Activated CD4-positive, alpha-beta memory T cell treated with anti-CD3 and anti-CD28 coated beads, Interleukin-2, amount 10 ng/mL, durations not matched to agents 7 days and 5 days (primary cell): ENCODE data around the gene ATP8B3. TPM values are rescaled to one million over a fixed set of nuclear protein-coding genes. Genes with fewer than 3 reads are reported as not detected.

Experiments
- CTCF ChIA-PET: fragments of 350-600 bp; sonication (Branson Sonifier 250); formaldehyde crosslinking; loops from one replicate; lab custom pipeline; 2021; ENCODE audit warnings: antibody characterized with exemption, inconsistent platforms; lab: Charles Lee
- POLR2A ChIA-PET: fragments of 350-600 bp; sonication (Branson Sonifier 250); formaldehyde crosslinking; loops from one replicate; lab custom pipeline; 2021; ENCODE audit warnings: antibody characterized with exemption; lab: Charles Lee
- DNase-seq: peaks from one replicate; pipeline ENCODE4 v3.0.0-alpha.2; 2020
- H3K27ac Mint-ChIP-seq: one replicate; pipeline ENCODE4 v1.8.0; 2021; ENCODE audit warnings: mild to moderate bottlenecking, mixed read lengths
- H3K27me3 Mint-ChIP-seq: one replicate; pipeline ENCODE4 v1.8.0; 2021; ENCODE audit warnings: mixed read lengths
- H3K36me3 Mint-ChIP-seq: one replicate; pipeline ENCODE4 v1.8.0; 2021; ENCODE audit warnings: low read depth, mixed read lengths
- H3K4me1 Mint-ChIP-seq: one replicate; pipeline ENCODE4 v1.8.0; 2021; ENCODE audit warnings: mixed read lengths
- H3K4me3 Mint-ChIP-seq: one replicate; pipeline ENCODE4 v1.8.0; 2021; ENCODE audit warnings: mild to moderate bottlenecking, mixed read lengths
- H3K9me3 Mint-ChIP-seq: one replicate; pipeline ENCODE4 v1.8.0; 2021; ENCODE audit warnings: mixed read lengths
- total RNA-seq, 2 experiments: library from RNA; stranded (reverse); gene quantifications; one replicate each; pipeline ENCODE4 v1.2.3, GENCODE V29; 2021

The ATP8B3 gene
- total RNA-seq, 2 experiments from 2014 or later = 22.5 to 23.3 TPM

DNA sequence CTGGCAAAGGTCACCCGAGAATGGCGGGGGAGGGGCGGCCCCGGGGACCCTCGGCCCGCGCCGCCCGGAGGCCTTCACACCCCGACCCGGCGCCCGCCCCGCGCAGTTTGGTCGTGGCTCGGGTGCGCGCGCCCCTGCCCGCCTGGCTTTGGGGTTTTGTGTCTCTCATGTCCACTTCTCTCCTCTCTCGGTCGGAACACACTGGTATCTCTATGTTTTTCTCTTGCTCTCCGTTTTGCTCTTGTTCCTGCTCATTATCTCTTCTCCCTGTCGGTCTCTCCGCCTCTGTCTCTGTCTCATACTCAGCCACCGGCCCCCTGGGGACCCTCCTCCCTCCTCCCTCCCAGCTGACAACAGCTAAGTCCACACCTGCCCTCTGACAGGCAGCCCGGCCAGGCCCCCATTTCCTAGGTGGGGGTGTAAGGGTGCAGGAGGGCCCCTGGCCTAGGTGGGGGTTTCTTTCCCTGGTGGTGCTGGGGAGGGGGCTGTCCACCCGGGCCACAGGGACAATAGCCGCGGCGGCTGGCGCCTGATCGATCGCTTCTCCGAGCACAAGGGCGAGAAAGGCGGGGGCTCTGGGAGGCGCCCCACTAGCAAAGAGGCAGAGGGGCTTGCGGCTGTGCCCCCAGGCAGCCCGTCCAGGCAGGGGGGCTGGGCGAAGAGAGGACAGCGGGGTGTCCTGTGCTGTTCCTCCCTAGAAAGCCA is 56.5 kb downstream of the ATP8B3 start:
- no peaks in the 10 kb centered on the region for H3K36me3 Mint-ChIP-seq
- peaks cover 8% of the 10 kb centered on the region for H3K4me1 Mint-ChIP-seq
- CTCF ChIA-PET = interaction anchor here (1.6 kb wide), 1 partner anchor 15 kb away, joined by 5 read pairs; no protein-coding TSS in a partner anchor
- peak overlapping the region; percentile 27 for H3K27ac Mint-ChIP-seq
- no peaks in the 10 kb centered on the region for H3K9me3 Mint-ChIP-seq
- H3K27me3 Mint-ChIP-seq = peaks cover 69% of the 10 kb centered on the region
- POLR2A ChIA-PET = interaction anchor here (0.7 kb wide), 1 partner anchor 166 kb away, joined by 3 read pairs; no protein-coding TSS in a partner anchor
- no peak for DNase-seq
- peak overlapping the region; percentile 9 for H3K4me3 Mint-ChIP-seq

DNA sequence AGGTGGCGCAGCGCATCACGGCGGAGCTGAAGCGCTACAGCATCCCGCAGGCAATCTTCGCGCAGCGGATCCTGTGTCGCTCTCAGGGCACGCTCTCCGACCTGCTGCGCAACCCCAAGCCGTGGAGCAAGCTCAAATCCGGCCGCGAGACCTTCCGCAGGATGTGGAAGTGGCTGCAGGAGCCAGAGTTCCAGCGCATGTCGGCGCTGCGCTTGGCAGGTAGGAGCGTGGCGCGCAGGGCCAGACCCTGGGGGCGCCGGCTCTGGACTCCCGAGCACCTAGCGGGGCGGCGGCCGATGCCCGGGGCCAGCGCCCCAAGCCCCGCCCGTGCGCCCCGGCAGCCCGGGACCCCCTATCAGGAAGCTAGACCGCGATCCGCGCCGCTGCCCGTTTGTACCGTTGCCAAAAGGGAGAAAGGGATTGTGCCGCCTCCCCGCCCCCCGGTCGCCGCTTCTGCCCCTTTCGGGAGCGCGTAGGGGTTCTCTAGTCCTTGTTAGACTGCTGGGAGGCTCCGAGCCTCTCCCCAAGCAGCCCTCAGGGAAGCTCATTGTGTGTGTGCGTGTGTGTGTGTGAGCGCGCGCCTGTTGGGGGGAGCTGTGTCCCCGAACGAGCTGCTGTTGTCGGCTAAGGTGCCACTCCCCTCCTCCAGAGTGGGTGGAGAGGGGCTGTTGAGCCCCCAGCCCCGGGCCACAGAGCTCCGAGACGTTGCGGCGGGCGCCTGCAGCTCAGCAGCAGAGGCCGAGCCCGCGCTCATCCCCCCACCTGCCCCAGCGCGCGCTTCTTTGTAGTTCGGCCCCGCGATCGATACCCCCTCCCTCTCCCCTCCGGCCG is 57.2 kb downstream of the ATP8B3 start:
- Mint-ChIP-seq H3K9me3 (no peaks in the 10 kb centered on the region), H3K4me1 (peaks cover 11% of the 10 kb centered on the region), H3K4me3 (peak overlapping the region; percentile 39), H3K27ac (peak overlapping the region; percentile 44), H3K36me3 (no peaks in the 10 kb centered on the region), H3K27me3 (peaks cover 69% of the 10 kb centered on the region)
- ChIA-PET CTCF (interaction anchor here (1.6 kb wide), 1 partner anchor 16 kb away, joined by 5 read pairs; no protein-coding TSS in a partner anchor), POLR2A (interaction anchor here (0.7 to 1.5 kb wide), 2 partner anchors 15 to 165 kb away, joined by 3 read pairs; no protein-coding TSS in a partner anchor)
- DNase-seq = peak; percentile 28

DNA sequence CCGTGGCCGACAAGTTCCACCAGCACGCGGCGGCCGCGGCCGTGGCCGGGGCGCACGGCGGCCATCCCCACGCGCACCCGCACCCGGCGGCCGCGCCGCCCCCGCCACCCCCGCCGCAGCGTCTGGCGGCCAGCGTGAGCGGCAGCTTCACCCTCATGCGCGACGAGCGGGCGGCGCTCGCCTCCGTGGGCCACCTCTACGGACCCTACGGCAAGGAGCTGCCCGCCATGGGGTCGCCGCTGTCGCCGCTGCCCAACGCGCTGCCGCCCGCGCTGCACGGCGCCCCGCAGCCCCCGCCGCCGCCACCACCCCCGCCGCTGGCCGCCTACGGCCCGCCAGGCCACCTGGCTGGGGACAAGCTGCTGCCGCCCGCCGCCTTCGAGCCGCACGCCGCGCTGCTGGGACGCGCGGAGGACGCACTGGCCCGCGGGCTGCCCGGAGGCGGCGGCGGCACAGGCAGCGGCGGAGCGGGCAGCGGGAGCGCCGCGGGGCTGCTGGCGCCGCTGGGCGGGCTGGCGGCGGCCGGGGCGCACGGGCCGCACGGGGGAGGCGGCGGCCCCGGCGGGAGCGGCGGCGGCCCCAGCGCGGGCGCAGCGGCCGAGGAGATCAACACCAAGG is 57.9 kb downstream of the ATP8B3 start:
- H3K36me3 Mint-ChIP-seq = no peaks in the 10 kb centered on the region
- peaks cover 63% of the 10 kb centered on the region for H3K27me3 Mint-ChIP-seq
- H3K27ac Mint-ChIP-seq = no peak overlapping the region
- CTCF ChIA-PET = interaction anchor here (1.6 kb wide), 1 partner anchor 16 kb away, joined by 5 read pairs; no protein-coding TSS in a partner anchor
- DNase-seq = no peak
- no peaks in the 10 kb centered on the region for H3K9me3 Mint-ChIP-seq
- H3K4me3 Mint-ChIP-seq = no peak overlapping the region
- POLR2A ChIA-PET = interaction anchor here (1.5 kb wide), 1 partner anchor 14 kb away, joined by 3 read pairs; no protein-coding TSS in a partner anchor
- peaks cover 11% of the 10 kb centered on the region for H3K4me1 Mint-ChIP-seq

DNA sequence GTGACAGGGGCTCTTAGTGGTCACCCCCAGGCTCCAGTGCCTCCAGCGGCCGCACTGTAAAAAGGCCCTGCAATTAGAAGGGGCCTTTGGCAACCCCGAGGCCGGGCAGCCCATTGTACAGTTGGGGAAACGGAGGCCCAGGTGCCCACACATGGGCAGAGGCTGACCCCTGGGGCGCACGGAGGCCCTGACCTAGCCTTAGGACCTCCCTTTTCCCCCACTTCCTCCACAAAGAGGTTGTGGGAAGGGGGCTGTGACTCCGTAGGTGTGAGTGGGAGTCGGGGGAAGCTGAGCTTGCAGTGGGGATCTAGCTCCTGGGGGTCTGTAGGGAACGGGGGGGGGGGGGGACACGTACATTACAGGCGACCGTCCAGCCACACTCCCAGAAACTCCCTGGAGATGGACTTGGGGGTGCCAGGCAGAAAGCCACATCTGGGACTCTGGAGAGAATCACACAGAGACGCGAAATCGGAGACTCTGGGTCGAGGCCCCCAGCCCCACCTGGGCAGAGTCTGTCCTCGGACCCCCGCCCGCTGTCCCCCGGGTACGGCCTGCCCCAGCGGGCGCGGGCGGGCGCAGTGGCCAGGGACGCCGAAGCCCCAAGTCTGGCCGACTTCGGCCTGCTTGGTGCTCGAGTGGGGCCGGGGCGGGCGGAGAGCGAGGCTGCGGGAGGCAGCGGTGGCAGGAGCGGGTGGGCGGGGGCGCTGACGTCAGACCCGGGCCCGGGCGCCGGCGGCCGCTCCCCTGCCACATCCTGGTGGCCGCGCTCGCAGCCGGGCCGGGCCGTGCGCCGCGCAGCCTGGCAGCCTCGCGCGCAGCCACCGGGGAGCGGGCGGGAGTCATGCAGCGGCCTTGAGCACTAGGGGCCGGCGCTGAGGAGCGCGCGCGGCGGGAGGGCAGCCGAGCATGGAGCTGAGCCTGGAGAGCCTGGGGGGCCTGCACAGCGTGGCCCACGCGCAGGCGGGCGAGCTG is 59.0 kb downstream of the ATP8B3 start, which contains the start of gene ONECUT3:
TSS of gene ONECUT3 (plus strand) at position 750 of the 972 bp plus-strand sequence. CDS start at position 907, 157 bp downstream.
- no peak for DNase-seq
- H3K27me3 Mint-ChIP-seq = peaks cover 57% of the 10 kb centered on the region
- CTCF ChIA-PET = no interaction called here

DNA sequence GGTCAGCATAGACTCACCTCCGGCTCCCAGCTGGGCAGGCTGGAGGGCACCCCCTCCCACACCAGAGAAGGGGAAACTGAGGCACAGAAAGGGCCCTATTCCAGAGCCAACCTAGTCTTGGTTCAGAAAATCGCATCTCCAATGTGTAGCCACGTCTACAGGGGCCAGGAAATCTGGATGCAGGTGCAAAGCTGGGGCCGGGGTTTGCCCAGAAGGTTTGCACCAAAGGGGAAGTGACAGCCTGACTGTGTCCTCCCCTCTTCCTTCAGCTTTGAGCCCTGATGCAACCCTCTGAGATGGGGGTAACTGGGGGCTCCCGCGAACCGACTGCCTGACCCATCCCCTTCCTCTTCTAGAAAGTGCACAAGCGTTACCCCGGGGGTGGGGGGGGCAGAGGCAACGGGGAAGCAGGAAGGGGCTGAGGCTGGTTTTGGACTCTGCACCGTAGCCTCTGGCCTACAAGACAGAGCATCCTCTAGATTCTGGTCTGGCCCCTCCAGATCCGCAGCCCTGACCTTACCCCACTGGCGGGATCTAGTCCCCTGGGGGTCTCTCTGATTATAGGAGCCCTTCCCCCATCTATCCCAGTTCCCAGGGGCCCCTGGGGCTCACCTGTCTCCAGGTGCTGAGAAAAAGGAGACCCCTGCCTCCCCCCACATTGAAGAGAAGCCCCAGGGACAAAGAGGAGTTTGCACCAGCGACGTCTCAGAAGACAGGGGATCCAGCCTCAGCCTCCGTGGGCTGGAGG is 59.9 kb downstream of the ATP8B3 start:
- no peak for DNase-seq
- Mint-ChIP-seq H3K27me3 (peaks cover 61% of the 10 kb centered on the region), H3K36me3 (no peaks in the 10 kb centered on the region), H3K4me3 (no peak overlapping the region), H3K9me3 (no peaks in the 10 kb centered on the region), H3K4me1 (peaks cover 20% of the 10 kb centered on the region), H3K27ac (no peak overlapping the region)
- ChIA-PET CTCF (no interaction called here), POLR2A (no interaction called here)

More for the DNA sequence above, 59.0 kb downstream of the ATP8B3 start, which contains the start of gene ONECUT3:
- POLR2A ChIA-PET = interaction anchor here (1.5 kb wide), 1 partner anchor 13 kb away, joined by 3 read pairs; no protein-coding TSS in a partner anchor
- H3K36me3 Mint-ChIP-seq = no peaks in the 10 kb centered on the region
- H3K4me1 Mint-ChIP-seq = peaks cover 13% of the 10 kb centered on the region
- no peaks in the 10 kb centered on the region for H3K9me3 Mint-ChIP-seq
- H3K27ac Mint-ChIP-seq = peak within 1 kb of the TSS; percentile 49
- no peak within 1 kb of the TSS for H3K4me3 Mint-ChIP-seq

DNA sequence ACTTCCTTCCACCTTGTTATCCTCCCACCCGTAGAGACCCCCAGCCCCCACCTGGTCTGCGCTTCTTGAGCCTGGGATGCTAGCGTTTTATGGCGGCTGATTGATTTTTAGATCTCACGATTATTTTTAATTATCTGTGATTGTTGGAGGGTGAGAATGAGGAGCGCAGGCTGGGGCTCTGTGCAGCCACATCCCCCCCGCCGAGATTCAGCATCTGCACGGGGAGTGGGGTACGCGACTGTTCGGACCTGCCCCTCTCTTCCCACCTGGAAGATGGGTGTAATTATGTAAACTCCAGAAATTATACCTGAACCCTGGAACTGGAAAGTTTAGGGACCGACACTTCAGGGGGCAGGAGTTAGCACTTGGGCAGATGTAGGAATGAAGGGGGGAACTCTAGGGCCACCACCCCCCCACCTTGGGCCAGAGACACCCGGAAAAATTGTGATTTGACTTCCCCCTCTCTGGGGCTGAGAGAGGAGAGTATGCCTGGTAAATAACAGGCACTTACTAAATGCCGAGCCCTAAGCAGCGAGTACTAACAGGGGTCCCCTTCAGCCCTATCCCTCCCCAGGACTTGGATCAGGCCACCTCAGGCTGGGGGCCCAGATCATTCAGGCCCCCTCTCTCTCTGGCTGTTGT is 60.6 kb downstream of the ATP8B3 start:
- DNase-seq = no peak
- H3K36me3 Mint-ChIP-seq = no peaks in the 10 kb centered on the region
- ChIA-PET CTCF (no interaction called here), POLR2A (no interaction called here)
- H3K27me3 Mint-ChIP-seq = peaks cover 61% of the 10 kb centered on the region
- no peak overlapping the region for H3K27ac Mint-ChIP-seq
- H3K4me3 Mint-ChIP-seq = no peak overlapping the region
- H3K9me3 Mint-ChIP-seq = no peaks in the 10 kb centered on the region
- peaks cover 23% of the 10 kb centered on the region for H3K4me1 Mint-ChIP-seq

DNA sequence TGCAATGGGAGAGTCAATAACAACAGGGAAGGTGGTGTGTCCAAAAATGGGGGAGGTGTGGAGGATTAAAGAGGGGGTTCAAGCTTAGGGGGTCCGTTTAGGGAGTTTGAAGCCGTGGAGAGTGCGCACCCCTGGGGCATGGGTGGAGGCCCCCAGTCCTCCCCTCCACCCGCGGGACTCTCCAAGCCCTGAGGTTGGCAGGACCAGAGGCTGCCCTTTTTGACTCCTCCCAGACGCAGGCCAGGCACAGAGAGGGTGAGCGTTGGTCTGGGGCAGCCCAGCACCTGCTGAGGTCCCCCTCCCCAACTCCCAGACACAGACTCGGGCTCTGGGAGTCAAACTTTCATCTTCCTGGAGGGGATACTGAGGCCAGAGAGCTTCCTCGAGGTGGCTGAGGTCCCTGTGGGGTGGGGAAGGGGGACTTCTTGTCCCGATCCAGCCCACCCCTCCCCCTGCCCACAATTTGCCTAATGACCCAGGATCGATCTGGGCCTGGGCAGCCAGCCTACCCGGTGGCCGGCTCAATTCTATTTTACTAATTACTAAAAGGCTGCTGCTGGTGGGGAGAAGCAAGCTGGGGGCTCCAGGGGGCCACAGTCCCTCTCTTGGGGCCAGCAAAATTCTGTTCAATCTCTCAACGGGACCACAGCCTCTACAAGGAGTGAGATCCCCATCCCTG is 61.6 kb downstream of the ATP8B3 start:
- H3K4me1 Mint-ChIP-seq = peaks cover 23% of the 10 kb centered on the region
- H3K9me3 Mint-ChIP-seq = no peaks in the 10 kb centered on the region
- POLR2A ChIA-PET = no interaction called here
- H3K27me3 Mint-ChIP-seq = peaks cover 54% of the 10 kb centered on the region
- no peak overlapping the region for H3K27ac Mint-ChIP-seq
- no peak for DNase-seq
- H3K4me3 Mint-ChIP-seq = no peak overlapping the region
- no peaks in the 10 kb centered on the region for H3K36me3 Mint-ChIP-seq
- CTCF ChIA-PET = interaction anchor here (1.2 kb wide), 1 partner anchor 78 kb away, joined by 3 read pairs; no protein-coding TSS in a partner anchor

DNA sequence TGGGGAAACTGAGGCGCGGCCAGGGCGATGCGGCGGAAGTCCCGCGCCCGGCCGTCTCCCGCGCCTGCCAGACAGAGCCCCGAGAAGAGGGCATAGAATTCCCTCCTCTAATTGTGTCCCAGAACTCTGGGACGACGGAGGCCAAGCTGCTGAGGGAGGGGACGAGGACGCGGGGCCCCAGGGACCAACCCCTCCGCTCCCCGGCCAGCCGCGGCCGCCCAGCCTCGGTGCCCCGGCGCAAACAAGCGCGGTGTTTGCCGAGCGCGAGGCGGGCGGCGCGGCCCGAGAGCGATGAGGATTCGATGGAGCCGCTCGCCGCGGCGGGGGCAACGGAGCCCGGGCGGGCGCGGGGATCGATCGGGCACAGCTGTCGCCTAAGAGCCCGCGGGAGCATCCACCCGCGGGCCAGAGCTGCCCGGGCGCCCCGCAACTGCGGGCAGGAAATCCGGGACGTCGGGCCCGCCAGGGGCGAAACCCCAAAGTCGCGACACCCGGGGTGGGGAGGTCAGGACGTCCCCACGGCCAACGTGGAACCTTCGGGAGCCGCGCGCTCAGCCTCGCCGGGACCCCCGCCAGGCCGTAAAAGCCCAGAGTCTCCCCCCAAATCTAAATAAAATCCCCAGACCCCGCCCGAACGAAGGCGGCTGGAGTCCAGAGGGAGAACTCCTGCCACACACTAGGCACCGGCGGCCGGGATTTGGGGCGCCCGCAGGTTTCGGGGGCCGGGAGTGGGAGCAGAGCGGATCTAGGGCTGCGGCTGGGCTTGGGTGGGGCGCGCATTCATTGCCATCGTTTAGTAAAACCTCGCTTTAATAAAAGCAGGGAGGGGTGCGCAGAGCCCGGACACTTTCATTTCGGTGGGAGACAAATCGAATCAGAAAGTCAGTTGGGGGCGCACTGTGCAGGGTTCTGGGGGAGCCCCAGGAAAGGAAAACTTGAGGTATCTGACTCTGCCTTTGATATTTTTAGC is 62.4 kb downstream of the ATP8B3 start:
- Mint-ChIP-seq H3K27ac (no peak overlapping the region), H3K9me3 (no peaks in the 10 kb centered on the region), H3K4me3 (no peak overlapping the region), H3K27me3 (peaks cover 54% of the 10 kb centered on the region), H3K4me1 (peaks cover 22% of the 10 kb centered on the region), H3K36me3 (no peaks in the 10 kb centered on the region)
- DNase-seq = no peak
- CTCF ChIA-PET = interaction anchor here (1.2 kb wide), 1 partner anchor 77 kb away, joined by 3 read pairs; no protein-coding TSS in a partner anchor
- POLR2A ChIA-PET = no interaction called here

DNA sequence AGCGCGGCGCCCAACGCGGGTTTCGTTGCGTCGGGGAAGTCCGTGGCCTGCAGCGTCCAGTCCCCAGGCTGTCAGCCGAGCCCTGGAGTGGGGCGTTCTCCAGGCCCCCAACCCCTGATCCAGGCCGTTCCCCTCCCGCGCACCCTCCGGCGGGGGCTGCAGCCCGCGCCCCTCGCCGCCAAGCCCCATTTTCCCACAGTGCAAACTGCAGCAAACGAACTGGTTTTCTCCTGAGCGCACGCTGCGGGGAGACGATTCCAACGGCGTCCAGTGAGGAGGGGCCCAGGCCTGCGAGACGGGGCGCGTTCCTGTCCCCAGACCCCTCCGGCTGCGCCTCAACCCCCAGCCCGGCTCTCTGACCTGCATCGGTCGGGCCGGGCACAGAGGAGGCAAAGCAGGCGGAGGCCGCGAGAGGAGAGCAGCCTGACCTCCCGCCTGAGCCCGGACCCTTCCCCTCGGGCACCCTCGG is 63.2 kb downstream of the ATP8B3 start:
- Mint-ChIP-seq H3K4me3 (no peak overlapping the region), H3K36me3 (no peaks in the 10 kb centered on the region), H3K4me1 (peaks cover 20% of the 10 kb centered on the region), H3K9me3 (no peaks in the 10 kb centered on the region), H3K27ac (no peak overlapping the region), H3K27me3 (peaks cover 52% of the 10 kb centered on the region)
- POLR2A ChIA-PET = no interaction called here
- no peak for DNase-seq
- CTCF ChIA-PET = no interaction called here
